Glomerular visceral epithelial cell (primary cell): Measurements from ENCODE around the gene COLEC11.

Experiments used
- DNase-seq: peaks from one replicate; pipeline ENCODE4 v3.0.0-alpha.2; 2016; ENCODE audit errors: extremely low spot score

COLEC11 gene

GRCh38 chr2:3585261-3586109 lies 9.4 kb upstream of the COLEC11 start:
- no peak for DNase-seq

DNA sequence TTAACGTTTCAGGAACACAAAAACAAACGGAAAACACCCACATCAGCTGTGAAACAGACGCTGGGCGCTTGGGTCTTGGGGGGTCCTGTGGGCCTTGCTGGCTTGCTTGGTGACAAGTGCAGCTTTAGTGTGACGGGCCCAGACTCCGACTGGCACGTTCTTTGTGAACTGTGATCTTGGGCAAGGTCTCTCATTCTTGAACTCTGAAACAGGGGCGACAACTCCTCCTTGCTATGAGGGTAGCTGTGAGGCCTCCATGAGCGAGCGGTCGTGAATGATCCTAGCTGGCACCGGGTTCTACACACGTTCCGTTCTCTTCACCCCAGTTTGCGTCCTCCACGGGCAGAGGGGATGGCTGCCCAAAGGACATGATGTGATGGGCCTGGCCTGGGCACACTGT lies 8.7 kb upstream of the COLEC11 start:
- DNase-seq = no peak

- DNase-seq = no peak
Measured at GRCh38 chr2:3587021-3587420, 7.9 kb upstream of the COLEC11 start.

DNA sequence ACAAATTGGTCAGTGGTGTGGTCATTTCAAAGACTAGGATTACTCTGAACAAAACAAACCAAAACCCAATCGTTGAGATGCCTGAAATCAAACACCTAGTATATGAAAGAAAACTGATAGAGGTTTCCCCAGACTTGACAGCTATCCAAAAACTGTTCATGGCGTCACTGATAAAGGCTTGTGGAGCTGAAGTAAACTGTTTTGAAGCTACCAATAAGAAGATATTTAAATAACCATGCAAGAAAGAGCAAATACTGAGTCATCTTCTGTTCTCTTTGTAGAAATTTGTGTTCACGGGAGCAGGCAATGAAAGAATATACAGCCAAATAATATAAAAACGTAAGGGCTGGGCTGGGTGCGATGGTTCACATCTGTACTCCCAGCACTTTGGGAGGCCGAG lies 7.5 kb upstream of the COLEC11 start:
- no peak for DNase-seq

- DNase-seq = no peak
Measured at GRCh38 chr2:3588084-3588483, 6.8 kb upstream of the COLEC11 start.

DNA sequence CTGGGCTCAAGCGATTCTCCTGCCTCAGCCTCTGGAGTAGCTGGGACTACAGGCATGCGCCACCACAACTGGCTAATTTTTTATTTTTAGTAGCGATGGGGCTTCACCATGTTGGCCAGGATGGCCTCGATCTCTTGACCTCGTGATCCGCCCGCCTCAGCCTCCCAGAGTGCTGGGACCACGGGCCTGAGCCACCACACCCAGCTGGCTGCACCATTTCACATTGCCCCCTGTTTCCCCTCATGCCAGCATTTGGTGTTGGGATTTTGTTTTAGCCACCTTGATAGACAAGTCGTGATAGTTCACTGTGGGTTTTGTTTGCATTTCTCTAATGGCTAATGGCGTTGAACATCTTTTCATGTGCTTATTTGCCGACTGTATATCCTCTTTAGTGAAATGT lies 5.8 kb upstream of the COLEC11 start:
- no peak for DNase-seq

GRCh38 chr2:3595404-3595803 lies 492 bp downstream of the COLEC11 start:
- DNase-seq = no peak

DNA sequence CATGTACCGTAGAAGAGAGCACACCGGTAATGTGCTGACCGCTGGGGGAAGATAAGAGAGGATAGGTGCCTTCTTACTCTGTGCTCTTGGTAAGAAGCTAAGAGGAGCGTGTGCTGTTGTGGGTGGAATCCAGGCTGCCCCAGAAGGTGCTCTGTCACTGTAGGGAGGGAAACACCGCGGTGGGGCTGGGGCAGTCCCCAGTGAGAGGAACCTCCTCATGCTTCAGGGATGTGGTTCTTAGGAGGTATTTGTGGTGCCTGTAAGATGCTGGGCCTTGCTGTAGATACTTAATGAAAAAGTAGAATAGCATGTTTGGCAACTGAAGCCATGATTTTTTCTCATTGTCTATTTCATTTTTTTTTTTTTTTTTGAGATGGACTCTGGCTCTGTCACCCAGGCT lies 1.1 kb downstream of the COLEC11 start:
- DNase-seq = no peak

DNA sequence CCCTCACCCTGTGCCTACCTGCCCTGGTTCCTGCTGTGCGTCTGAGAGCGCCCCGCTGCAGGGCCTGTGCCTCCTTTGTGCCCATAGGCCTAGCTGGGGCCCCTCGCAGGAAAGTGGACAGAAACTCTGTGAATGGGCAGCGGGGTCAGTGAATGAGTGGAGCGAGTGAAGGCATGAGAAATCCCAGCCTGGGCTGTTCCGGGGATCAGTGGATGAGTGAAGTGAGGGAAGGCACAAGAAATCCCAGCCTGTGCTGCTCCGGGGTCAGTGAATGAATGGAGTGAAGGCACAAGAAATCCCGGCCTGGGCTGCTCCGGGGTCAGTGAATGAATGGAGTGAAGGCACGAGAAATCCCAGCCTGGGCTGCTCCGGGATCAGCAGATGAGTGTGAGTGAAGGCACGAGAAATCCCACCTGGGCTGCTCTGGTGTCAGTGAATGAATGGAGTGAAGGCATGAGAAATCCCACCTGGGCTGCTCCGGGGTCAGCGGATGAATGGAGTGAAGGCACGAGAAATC lies 2.0 kb downstream of the COLEC11 start:
- no peak for DNase-seq

DNA sequence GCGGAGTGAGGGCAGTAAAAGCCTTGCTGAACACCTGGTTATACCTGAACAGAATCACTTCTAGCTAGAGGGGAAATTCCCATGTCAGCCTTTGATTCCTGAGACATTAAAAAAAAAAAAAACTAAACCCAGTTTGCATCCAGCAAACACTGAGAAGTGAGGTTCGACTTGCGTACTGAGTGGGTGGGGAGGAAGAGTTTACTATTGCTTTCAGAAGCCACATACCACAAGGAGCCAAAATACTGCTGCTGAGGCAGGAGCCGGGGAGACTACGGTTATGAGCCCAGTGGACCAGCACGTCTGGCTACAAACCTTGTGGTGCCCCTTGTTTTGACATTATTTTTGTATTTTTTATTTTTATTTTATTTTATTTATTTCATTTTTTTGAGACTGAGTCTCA lies 2.7 kb downstream of the COLEC11 start:
- DNase-seq = no peak

DNA sequence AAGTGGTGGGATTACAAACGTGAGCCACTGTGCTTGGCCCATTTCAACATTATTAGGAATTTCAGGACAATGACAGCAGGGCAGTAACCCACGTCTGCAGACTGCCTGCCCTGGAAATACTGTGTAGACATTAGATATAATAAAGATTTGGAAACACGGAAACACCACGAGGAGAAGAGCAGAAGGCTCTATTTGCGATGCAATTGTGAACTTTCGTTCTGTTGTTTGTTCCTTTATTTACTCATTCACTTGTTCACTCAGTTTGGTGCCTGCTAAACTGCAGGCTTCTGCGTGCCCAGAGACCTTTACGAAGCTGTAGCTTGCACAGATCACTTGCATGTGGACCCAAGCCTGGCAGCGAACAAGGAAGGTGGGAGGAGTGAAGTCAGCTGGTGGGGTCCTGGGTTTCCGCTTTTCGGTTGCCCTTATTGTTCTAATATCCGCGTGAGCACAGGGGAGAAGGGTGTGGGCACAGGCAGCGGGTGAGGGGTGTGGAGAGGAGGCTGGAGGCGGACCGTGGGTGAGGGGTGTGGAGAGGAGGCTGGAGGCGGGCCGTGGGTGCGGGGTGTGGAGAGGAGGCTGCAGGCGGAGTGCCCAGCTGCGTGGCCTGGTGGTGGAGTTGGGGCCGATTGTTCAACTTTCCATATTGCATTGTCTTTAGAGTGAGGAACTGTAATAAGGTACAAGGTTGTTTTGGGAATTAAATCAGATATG lies 3.4 kb downstream of the COLEC11 start:
- no peak for DNase-seq

GRCh38 chr2:3598912-3599854 lies 4.3 kb downstream of the COLEC11 start:
- no peak for DNase-seq

- DNase-seq = no peak
Measured at GRCh38 chr2:3600256-3600855, 5.4 kb downstream of the COLEC11 start.

DNA sequence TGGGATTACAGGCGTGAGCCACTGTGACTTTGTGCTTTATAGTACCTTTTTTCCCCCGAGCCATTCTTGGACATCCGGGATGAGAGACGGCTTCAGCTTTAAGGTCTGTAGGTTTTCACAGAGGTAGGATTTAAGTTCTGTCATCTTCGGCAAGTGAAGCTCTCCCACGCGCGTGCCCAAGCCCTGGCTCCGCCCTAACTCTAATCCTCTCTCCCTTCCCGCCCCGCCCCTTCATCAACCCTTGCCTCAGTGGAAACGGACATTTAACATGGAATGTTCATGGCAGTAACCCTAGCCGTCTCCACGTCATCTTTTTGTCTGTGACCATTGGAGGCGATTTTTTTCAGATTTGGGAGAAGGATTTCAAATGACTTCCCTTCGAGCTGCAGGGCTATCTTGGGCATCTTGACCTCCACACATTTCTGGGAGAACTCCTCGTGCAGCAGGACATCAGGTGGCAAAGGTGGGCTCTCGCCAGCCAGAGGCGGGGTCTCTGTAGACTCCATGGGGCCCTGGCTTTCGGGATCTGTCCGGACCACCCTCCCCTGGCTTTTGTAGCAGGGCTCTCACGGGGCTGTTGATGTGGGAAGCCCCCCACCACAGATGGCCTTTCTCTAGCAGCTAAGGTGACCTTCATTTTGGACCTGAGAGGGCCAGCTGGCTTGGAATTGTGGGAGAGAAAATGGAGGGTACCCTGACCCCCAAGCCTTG lies 6.8 kb downstream of the COLEC11 start:
- DNase-seq = no peak

GRCh38 chr2:3602553-3603339 lies 7.8 kb downstream of the COLEC11 start:
- no peak for DNase-seq

DNA sequence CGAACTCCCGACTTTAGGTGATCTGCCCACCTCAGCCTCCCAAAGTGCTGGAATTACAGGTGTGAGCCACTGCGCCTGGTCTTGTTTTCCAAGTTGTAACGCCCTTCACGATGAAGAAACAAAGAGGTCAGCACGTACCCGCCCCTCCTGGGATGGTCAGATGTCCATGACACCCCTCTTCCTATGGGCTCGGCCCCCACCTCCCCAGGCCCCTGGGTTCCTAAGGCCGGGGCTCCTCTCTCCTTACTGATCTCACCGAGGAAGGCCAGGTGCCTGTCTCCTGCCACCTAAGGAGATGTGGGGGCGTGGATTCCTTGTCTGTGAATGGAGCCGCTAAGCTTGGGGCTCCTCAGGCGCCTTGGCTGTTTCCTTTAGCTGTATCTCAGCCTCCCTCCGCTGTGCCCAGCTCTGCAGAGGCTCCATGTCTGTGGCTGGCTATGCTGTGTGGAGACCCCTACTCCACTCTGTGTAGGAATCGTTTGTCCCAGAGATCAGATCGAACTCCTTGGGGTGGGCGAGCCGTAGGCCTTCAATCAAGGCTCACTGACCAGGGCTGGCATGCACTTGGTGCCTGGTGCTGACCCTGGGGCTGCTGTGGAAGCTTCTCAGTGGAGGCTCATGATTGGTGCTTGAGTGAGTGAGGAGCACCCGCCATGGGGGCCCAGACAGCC lies 8.8 kb downstream of the COLEC11 start:
- no peak for DNase-seq

DNA sequence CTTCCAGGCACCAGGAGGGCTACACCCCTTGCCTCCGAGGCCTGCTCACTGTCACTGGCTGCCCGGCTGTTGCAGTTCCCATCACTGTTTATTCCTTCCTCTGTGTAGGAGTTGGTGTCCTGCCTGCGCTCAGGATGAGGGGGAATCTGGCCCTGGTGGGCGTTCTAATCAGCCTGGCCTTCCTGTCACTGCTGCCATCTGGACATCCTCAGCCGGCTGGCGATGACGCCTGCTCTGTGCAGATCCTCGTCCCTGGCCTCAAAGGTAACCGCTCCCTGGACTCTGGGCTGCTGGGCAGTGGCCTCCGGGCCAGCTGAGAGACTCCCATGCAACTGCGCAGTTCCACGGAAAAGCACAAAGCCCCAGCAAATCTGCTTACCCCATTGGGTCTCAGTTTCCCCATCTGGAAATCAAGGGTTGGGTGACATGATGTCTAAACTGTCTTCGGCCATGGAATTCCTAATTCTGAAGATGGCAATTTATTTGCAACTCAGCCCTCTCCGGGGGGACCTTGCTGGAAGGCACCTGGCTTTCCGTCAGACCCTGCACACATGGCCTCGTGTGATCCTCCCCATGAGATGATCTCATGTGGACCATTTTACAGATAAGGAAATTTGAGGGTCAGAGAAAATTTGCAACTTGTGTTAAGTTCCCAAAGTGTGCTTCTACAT lies 9.4 kb downstream of the COLEC11 start:
- DNase-seq = no peak

- DNase-seq = no peak
Measured at GRCh38 chr2:3604991-3605961, 10.4 kb downstream of the COLEC11 start.
